ENCODE results near the gene HSPA4. TPM values are rescaled to one million over a fixed set of nuclear protein-coding genes. Genes with fewer than 3 reads are reported as not detected.

The HSPA4 gene
- total and polyA plus RNA-seq, 2 experiments from 2014 or later = 57.1 to 79.7 TPM

GRCh38 chr5:133053448-133053847 lies 1.6 kb downstream of the HSPA4 start:
- peaks cover 25% of the 10 kb centered on the region for H3K4me1 ChIP-seq (ENCODE audit: low read depth)
- no peak for TF ChIP-seq CTCF (IDR thresholded peaks at IDR 0.05; ENCODE audit: low read depth, low read length)
- H3K9me3 ChIP-seq (ENCODE audit: low read depth) = no peaks in the 10 kb centered on the region
- no peaks in the 10 kb centered on the region for H3K36me3 ChIP-seq
- H3K27ac ChIP-seq = no peak overlapping the region
- H3K4me3 ChIP-seq = peak overlapping the region; percentile 84
- no peak for DNase-seq (ENCODE audit: low read depth in 1 of 2, low spot score in 1 of 2)
- no peaks in the 10 kb centered on the region for H3K27me3 ChIP-seq

- Histone ChIP-seq H3K9me3 (ENCODE audit: low read depth) (no peaks in the 10 kb centered on the region), H3K27me3 (no peaks in the 10 kb centered on the region), H3K27ac (no peak overlapping the region), H3K36me3 (no peaks in the 10 kb centered on the region), H3K4me3 (no peak overlapping the region), H3K4me1 (ENCODE audit: low read depth) (peaks cover 12% of the 10 kb centered on the region)
- DNase-seq (ENCODE audit: low read depth in 1 of 2, low spot score in 1 of 2) = no peak
- no peak for TF ChIP-seq CTCF (IDR thresholded peaks at IDR 0.05; ENCODE audit: low read depth, low read length)
Measured at GRCh38 chr5:133054697-133055471, 3.1 kb downstream of the HSPA4 start.

GRCh38 chr5:133056891-133057290 lies 5.1 kb downstream of the HSPA4 start:
- Histone ChIP-seq H3K36me3 (no peaks in the 10 kb centered on the region), H3K27me3 (no peaks in the 10 kb centered on the region), H3K4me1 (ENCODE audit: low read depth) (no peaks in the 10 kb centered on the region), H3K4me3 (no peak overlapping the region), H3K27ac (no peak overlapping the region), H3K9me3 (ENCODE audit: low read depth) (no peaks in the 10 kb centered on the region)
- TF ChIP-seq CTCF (IDR thresholded peaks at IDR 0.05; ENCODE audit: low read depth, low read length) = no peak
- no peak for DNase-seq (ENCODE audit: low read depth in 1 of 2, low spot score in 1 of 2)

GRCh38 chr5:133059621-133060020 lies 7.8 kb downstream of the HSPA4 start:
- no peak overlapping the region for H3K27ac ChIP-seq
- DNase-seq (ENCODE audit: low read depth in 1 of 2, low spot score in 1 of 2) = no peak
- H3K36me3 ChIP-seq = no peaks in the 10 kb centered on the region
- no peaks in the 10 kb centered on the region for H3K9me3 ChIP-seq (ENCODE audit: low read depth)
- no peaks in the 10 kb centered on the region for H3K27me3 ChIP-seq
- no peak for TF ChIP-seq CTCF (IDR thresholded peaks at IDR 0.05; ENCODE audit: low read depth, low read length)
- no peak overlapping the region for H3K4me3 ChIP-seq
- peaks cover 5% of the 10 kb centered on the region for H3K4me1 ChIP-seq (ENCODE audit: low read depth)

GRCh38 chr5:133062276-133062675 lies 10.5 kb downstream of the HSPA4 start:
- H3K36me3 ChIP-seq = peaks cover 8% of the 10 kb centered on the region

More at GRCh38 chr5:133062276-133062675, 10.5 kb downstream of the HSPA4 start:
- Histone ChIP-seq H3K27me3 (no peaks in the 10 kb centered on the region), H3K9me3 (ENCODE audit: low read depth) (no peaks in the 10 kb centered on the region), H3K4me1 (ENCODE audit: low read depth) (peaks cover 25% of the 10 kb centered on the region), H3K27ac (no peak overlapping the region), H3K4me3 (no peak overlapping the region)
- no peak for TF ChIP-seq CTCF (IDR thresholded peaks at IDR 0.05; ENCODE audit: low read depth, low read length)
- no peak for DNase-seq (ENCODE audit: low read depth in 1 of 2, low spot score in 1 of 2)

Measured in cardiac muscle cell (in vitro differentiated cells and primary cell).